IMR-90 (cell line): ENCODE data around the gene SLC35E3.

Experiments
- CEBPB ChIP-seq: IDR thresholded peaks from 2 replicates; pipeline ENCODE4 v1.6.1; 2012; ENCODE audit warnings: low read depth, low read length, improper control_type of control experiment
- CHD1 ChIP-seq: IDR thresholded peaks from 2 replicates; pipeline ENCODE4 v1.6.1; 2012; ENCODE audit warnings: low read depth, low read length, improper control_type of control experiment
- CTCF ChIP-seq: conservative IDR thresholded peaks from 2 replicates; pipeline ENCODE4 v1.5.1; 2012; ENCODE audit warnings: mild to moderate bottlenecking, low read depth, low read length, improper control_type of control experiment
- FOS ChIP-seq: fragments of 150-350 bp; IDR thresholded peaks from 2 replicates; pipeline ENCODE4 v1.6.1; 2016; ENCODE audit warnings: low read depth, low read length
- MAFK ChIP-seq: IDR thresholded peaks from 2 replicates; pipeline ENCODE4 v1.6.1; 2012; ENCODE audit warnings: low read depth, low read length, improper control_type of control experiment
- MAZ ChIP-seq: IDR thresholded peaks from 2 replicates; pipeline ENCODE4 v1.6.1; 2012; ENCODE audit warnings: low read depth, mild to moderate bottlenecking, low read length, improper control_type of control experiment, moderate library complexity, borderline replicate concordance
- POLR2A ChIP-seq: IDR thresholded peaks from 2 replicates; pipeline ENCODE4 v1.6.1; 2012; ENCODE audit warnings: mild to moderate bottlenecking, low read depth, low read length
- RAD21 ChIP-seq: IDR thresholded peaks from 2 replicates; pipeline ENCODE4 v1.6.1; 2012; ENCODE audit warnings: low read length, improper control_type of control experiment
- RCOR1 ChIP-seq: IDR thresholded peaks from 2 replicates; pipeline ENCODE4 v1.6.1; 2012; ENCODE audit warnings: mild to moderate bottlenecking, low read length, improper control_type of control experiment; ENCODE audit not compliant: insufficient replicate concordance
- RFX5 ChIP-seq: IDR thresholded peaks from 2 replicates; pipeline ENCODE4 v1.8.0; 2012; ENCODE audit warnings: low read depth, mild to moderate bottlenecking, low read length, moderate library complexity
- USF2 ChIP-seq: fragments of 150-350 bp; IDR thresholded peaks from 2 replicates; pipeline ENCODE4 v1.6.1; 2017; ENCODE audit warnings: mild to moderate bottlenecking, antibody characterized with exemption, low read length, low read depth

- TF ChIP-seq CTCF (no peak), MAFK (no peak), CHD1 (no peak), POLR2A (no peak), RFX5 (no peak), USF2 (no peak), RCOR1 (no peak), MAZ (no peak), FOS (no peak), RAD21 (no peak), CEBPB (no peak)
Measured at GRCh38 chr12:68828672-68829068, 82.7 kb downstream of the SLC35E3 start.
